PC-9 (cell line): ENCODE data around the gene PIP5K1B. TPM values are rescaled to one million over a fixed set of nuclear protein-coding genes. Genes with fewer than 3 reads are reported as not detected.

Experiments used
- BruUV-seq: library from RNA; stranded (reverse); fragments of 400-500 nt; replicated peaks from 2 replicates; lab custom pipeline; 2021; lab: Mats Ljungman, UMichigan
- CTCF ChIA-PET: fragments of 300-600 bp; sonication (Branson Sonifier 250); formaldehyde crosslinking; loops from one replicate; lab custom pipeline; 2022; ENCODE audit warnings: antibody characterized with exemption; lab: Charles Lee
- POLR2A ChIA-PET: fragments of 300-600 bp; sonication (Branson Sonifier 250); formaldehyde crosslinking; loops from one replicate; lab custom pipeline; 2022; ENCODE audit warnings: antibody characterized with exemption; ENCODE audit not compliant: unreplicated experiment; lab: Charles Lee
- DNase-seq, 2 experiments: peaks; one replicate each; pipeline versions ENCODE4 v3.0.0 to v3.0.0-alpha.2; 2015 to 2022; ENCODE audit warnings: mixed read lengths in 1 of 2
- H2AFZ ChIP-seq: fragments of 200-600 bp; sonication (generic); 2 replicates; pipeline ENCODE4 v1.8.1; 2017; ENCODE audit warnings: antibody characterized with exemption
- H3F3A ChIP-seq: fragments of 200-600 bp; sonication (generic); 2 replicates; pipeline ENCODE4 v1.8.1; 2017; ENCODE audit warnings: antibody characterized with exemption, mild to moderate bottlenecking, low read depth; ENCODE audit not compliant: insufficient read depth
- H3K27ac ChIP-seq: fragments of 200-600 bp; sonication (generic); 2 replicates; pipeline ENCODE4 v1.6.1; 2016; ENCODE audit warnings: mixed run types
- H3K27me3 ChIP-seq: fragments of 200-600 bp; sonication (generic); 2 replicates; pipeline ENCODE4 v1.6.1; 2016; ENCODE audit warnings: low read depth, mixed run types; ENCODE audit not compliant: insufficient read depth
- H3K36me3 ChIP-seq: fragments of 200-600 bp; sonication (generic); 2 replicates; pipeline ENCODE4 v1.6.1; 2016; ENCODE audit warnings: low read depth, mixed run types
- H3K4me1 ChIP-seq: fragments of 200-600 bp; sonication (generic); replicated peaks from 2 replicates; pipeline ENCODE4 v1.6.1; 2016; ENCODE audit warnings: mixed run types; ENCODE audit not compliant: insufficient read depth
- H3K4me2 ChIP-seq: fragments of 200-600 bp; sonication (generic); 2 replicates; pipeline ENCODE4 v1.6.1; 2017; ENCODE audit warnings: mixed run types
- H3K4me3 ChIP-seq: fragments of 200-600 bp; sonication (generic); 2 replicates; pipeline ENCODE4 v1.6.1; 2016; ENCODE audit warnings: mixed run types
- H3K79me2 ChIP-seq: fragments of 200-600 bp; sonication (generic); 2 replicates; pipeline ENCODE4 v1.6.1; 2017; ENCODE audit warnings: low read depth, mixed run types
- H3K9me2 ChIP-seq: fragments of 200-600 bp; sonication (generic); 2 replicates; pipeline ENCODE4 v1.8.1; 2017; ENCODE audit warnings: mild to moderate bottlenecking; ENCODE audit not compliant: insufficient read depth
- H3K9me3 ChIP-seq: fragments of 200-600 bp; sonication (generic); 2 replicates; pipeline ENCODE4 v1.8.1; 2016; ENCODE audit warnings: low read depth; ENCODE audit not compliant: insufficient read depth
- H4K20me1 ChIP-seq: fragments of 200-600 bp; sonication (generic); 2 replicates; pipeline ENCODE4 v1.8.1; 2017; ENCODE audit not compliant: insufficient read depth
- EZH2 ChIP-seq: fragments of 200-600 bp; sonication (generic); IDR thresholded peaks from 2 replicates; pipeline ENCODE4 v1.8.0; 2017; ENCODE audit warnings: antibody characterized with exemption, low read depth
- intact Hi-C: fragments of 100-400 bp; cut with micrococcal nuclease; formaldehyde crosslinking; loops from one replicate; pipeline ENCODE4 v1.10.0; 2022; ENCODE audit not compliant: unreplicated experiment
- total RNA-seq: library from RNA; stranded (reverse); gene quantifications from 2 replicates; pipeline ENCODE4 v1.2.3, GENCODE V29; 2021
- TF ChIP-seq, protein P1 (sequence below): fragments of 200-600 bp; sonication (generic); conservative IDR thresholded peaks from 2 replicates; pipeline ENCODE4 v1.6.1; 2017; ENCODE audit warnings: mixed run types, antibody characterized with exemption, mild to moderate bottlenecking, moderate library complexity

Gene PIP5K1B
- total RNA-seq, 1 experiment from 2014 or later: not detected

DNA sequence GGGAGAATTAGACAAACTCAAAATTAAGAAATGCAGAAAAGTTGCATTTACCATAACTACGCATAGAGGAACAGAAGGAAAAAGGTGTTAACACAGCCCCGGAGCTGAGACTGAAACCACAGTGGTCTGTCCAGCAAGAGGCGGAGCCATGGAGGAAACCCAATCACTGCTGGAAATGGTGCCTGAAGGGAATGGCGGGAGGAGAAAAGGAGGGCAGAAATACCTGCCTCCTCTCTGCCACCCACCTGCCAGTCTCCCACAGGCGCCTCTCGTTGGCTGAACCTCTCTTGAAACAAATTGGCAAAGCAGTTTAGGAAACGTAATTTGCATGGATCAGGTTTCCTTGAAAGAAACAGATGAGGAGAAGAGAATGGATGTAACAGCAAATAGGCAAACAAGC lies 318.6 kb downstream of the PIP5K1B start:
- Histone ChIP-seq H3K4me1 (no peaks in the 10 kb centered on the region), H3K79me2 (no peaks in the 10 kb centered on the region), H3K9me2 (no peaks in the 10 kb centered on the region), H3F3A (no peaks in the 10 kb centered on the region), H3K9me3 (no peaks in the 10 kb centered on the region), H3K4me3 (no peak overlapping the region), H3K27me3 (peaks cover 71% of the 10 kb centered on the region), H3K36me3 (no peaks in the 10 kb centered on the region), H2AFZ (no peak overlapping the region), H3K27ac (no peak overlapping the region), H4K20me1 (no peaks in the 10 kb centered on the region), H3K4me2 (no peak overlapping the region)
- ChIA-PET CTCF (interaction anchor here (0.6 kb wide), 1 partner anchor 12 kb away, joined by 5 read pairs; the partner anchor contains the start of gene FXN), POLR2A (no interaction called here)
- BruUV-seq: no TSS peak
- intact Hi-C loops: no loop called here
- no peak for DNase-seq
- no peak for TF ChIP-seq EZH2

DNA sequence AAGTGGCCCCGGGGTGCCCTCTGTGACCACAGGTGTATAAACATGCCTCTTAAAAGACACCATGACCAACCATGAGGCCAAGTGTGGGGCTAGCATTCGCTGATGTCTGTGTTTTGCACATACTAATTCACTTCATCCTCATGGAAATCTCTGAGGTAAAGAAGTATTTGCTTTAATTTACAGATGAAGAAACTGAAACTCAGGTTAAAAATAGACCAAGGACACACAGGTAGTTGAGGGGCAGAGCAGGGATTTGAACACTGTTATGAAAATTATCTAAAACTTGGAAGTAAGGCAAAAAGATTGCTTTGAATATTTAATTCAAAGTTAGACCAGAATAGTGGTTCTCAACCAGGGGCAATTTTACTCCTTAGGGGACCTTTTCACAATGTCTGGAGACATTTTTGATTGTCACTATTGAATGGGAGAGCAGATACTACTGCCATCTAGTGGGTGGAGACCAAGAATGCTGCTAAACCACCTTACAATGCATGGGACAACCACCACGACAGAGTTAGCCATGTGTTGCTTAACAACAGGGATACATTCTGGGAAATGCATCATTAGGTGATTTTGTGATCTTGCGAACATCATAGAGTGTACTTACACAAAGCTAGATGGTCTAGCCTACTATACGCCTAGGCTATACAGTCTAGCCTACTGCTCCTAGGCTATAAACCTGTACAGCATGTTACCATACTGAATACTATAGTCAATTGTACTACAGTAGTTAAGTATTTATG lies 322.5 kb downstream of the PIP5K1B start:
- H3K27ac ChIP-seq: no peak overlapping the region
- no peaks in the 10 kb centered on the region for H3K9me3 ChIP-seq
- POLR2A ChIA-PET: no interaction called here
- H3K4me2 ChIP-seq: no peak overlapping the region
- no peaks in the 10 kb centered on the region for H3K4me1 ChIP-seq
- no peaks in the 10 kb centered on the region for H4K20me1 ChIP-seq
- DNase-seq: peak; percentile 21 to 50
- TF ChIP-seq EZH2: no peak
- TF ChIP-seq, protein P1, sequence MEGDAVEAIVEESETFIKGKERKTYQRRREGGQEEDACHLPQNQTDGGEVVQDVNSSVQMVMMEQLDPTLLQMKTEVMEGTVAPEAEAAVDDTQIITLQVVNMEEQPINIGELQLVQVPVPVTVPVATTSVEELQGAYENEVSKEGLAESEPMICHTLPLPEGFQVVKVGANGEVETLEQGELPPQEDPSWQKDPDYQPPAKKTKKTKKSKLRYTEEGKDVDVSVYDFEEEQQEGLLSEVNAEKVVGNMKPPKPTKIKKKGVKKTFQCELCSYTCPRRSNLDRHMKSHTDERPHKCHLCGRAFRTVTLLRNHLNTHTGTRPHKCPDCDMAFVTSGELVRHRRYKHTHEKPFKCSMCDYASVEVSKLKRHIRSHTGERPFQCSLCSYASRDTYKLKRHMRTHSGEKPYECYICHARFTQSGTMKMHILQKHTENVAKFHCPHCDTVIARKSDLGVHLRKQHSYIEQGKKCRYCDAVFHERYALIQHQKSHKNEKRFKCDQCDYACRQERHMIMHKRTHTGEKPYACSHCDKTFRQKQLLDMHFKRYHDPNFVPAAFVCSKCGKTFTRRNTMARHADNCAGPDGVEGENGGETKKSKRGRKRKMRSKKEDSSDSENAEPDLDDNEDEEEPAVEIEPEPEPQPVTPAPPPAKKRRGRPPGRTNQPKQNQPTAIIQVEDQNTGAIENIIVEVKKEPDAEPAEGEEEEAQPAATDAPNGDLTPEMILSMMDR: peak; percentile 72
- H3K79me2 ChIP-seq: no peaks in the 10 kb centered on the region
- no peaks in the 10 kb centered on the region for H3F3A ChIP-seq
- H3K4me3 ChIP-seq: no peak overlapping the region
- H3K9me2 ChIP-seq: no peaks in the 10 kb centered on the region
- peaks cover 40% of the 10 kb centered on the region for H3K27me3 ChIP-seq
- no TSS peak for BruUV-seq
- CTCF ChIA-PET: no interaction called here
- H3K36me3 ChIP-seq: no peaks in the 10 kb centered on the region
- intact Hi-C loops: loop anchor here (1.0 to 5.0 kb wide), 2 partner anchors 443 to 520 kb away; no protein-coding TSS in a partner anchor
- H2AFZ ChIP-seq: no peak overlapping the region

DNA sequence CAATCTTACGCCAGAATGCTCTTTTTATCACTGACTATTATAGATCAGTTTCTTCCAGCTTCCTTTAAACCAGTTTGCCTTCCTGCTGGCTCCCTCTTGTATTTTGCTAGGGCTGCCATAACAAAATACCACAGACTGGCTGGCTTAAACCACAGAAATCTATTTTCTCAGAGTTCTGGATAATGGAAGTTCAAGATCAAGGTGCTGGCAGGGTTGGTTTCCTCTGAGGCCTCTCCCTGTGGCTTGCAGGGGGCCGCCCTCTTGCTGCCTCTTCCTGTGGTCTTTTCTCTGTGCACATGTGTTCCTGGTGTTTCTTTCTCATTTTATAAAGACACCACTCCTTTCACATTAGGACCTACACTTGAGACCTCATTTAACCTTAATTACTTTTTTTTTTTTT lies 323.7 kb downstream of the PIP5K1B start:
- Histone ChIP-seq H3K4me3 (no peak overlapping the region), H3K9me2 (no peaks in the 10 kb centered on the region), H3K79me2 (no peaks in the 10 kb centered on the region), H3F3A (peaks cover under 1% of the 10 kb centered on the region; the same call in 1 of the 2 replicates), H3K36me3 (no peaks in the 10 kb centered on the region), H2AFZ (no peak overlapping the region), H3K27me3 (peaks cover 27% of the 10 kb centered on the region), H3K4me1 (no peaks in the 10 kb centered on the region), H3K9me3 (no peaks in the 10 kb centered on the region), H3K27ac (no peak overlapping the region), H3K4me2 (no peak overlapping the region), H4K20me1 (no peaks in the 10 kb centered on the region)
- ChIA-PET POLR2A (no interaction called here), CTCF (interaction anchor here (0.7 kb wide), 1 partner anchor 9 kb away, joined by 3 read pairs; no protein-coding TSS in a partner anchor)
- TF ChIP-seq, protein P1: no peak
- no peak for TF ChIP-seq EZH2
- no peak for DNase-seq
- intact Hi-C loops: loop anchor here (5.0 kb wide), 1 partner anchor 519 kb away; no protein-coding TSS in a partner anchor
- no TSS peak for BruUV-seq
